Liver (tissue), 9 donors: ENCODE results near the gene CREB5. TPM values are rescaled to one million over a fixed set of nuclear protein-coding genes. Genes with fewer than 3 reads are reported as not detected.
A peak's percentile ranks its signal among the peaks of the same experiment; 100 is the strongest.

Experiments used
- DNase-seq: peaks from one replicate; pipeline ENCODE4 v3.0.0-alpha.2; 2017; ENCODE audit warnings: low spot score
- H3K27ac ChIP-seq, 2 donors: one replicate each; pipeline ENCODE4 v1.7.0; 2013; ENCODE audit warnings: inconsistent platforms in 2 of 2, low read length in 2 of 2, control low read depth in 1 of 2, low read depth in 1 of 2, mild to moderate bottlenecking in 1 of 2
- H3K27me3 ChIP-seq, 4 donors: one replicate each; pipeline versions ENCODE4 v1.6.1 to v1.7.0; 2013; ENCODE audit warnings: low read length in 3 of 4, inconsistent platforms in 1 of 4, mild to moderate bottlenecking in 1 of 4, moderate library complexity in 1 of 4; ENCODE audit not compliant: control insufficient read depth in 4 of 4, insufficient read depth in 4 of 4
- H3K36me3 ChIP-seq, 4 donors: one replicate each; pipeline versions ENCODE4 v1.6.1 to v1.7.0; 2013; ENCODE audit warnings: low read length in 3 of 4, mild to moderate bottlenecking in 3 of 4, low read depth in 1 of 4, moderate library complexity in 1 of 4; ENCODE audit not compliant: control insufficient read depth in 4 of 4, insufficient read depth in 3 of 4
- H3K4me1 ChIP-seq, 4 donors: one replicate each; pipeline versions ENCODE4 v1.6.1 to v1.7.0; 2013; ENCODE audit warnings: low read length in 3 of 4, mild to moderate bottlenecking in 3 of 4, moderate library complexity in 1 of 4; ENCODE audit not compliant: control insufficient read depth in 4 of 4, insufficient read depth in 4 of 4
- H3K4me3 ChIP-seq, 3 donors: one replicate each; pipeline versions ENCODE4 v1.6.1 to v1.7.0; 2013; ENCODE audit warnings: low read length in 3 of 3, control low read depth in 1 of 3, low read depth in 1 of 3, mild to moderate bottlenecking in 1 of 3
- H3K9ac ChIP-seq, 2 donors: one replicate each; pipeline ENCODE4 v1.7.0; 2013; ENCODE audit warnings: low read length in 2 of 2, mild to moderate bottlenecking in 2 of 2, moderate library complexity in 2 of 2, control low read depth in 1 of 2, low read depth in 1 of 2
- H3K9me3 ChIP-seq, 4 donors: one replicate each; pipeline versions ENCODE4 v1.6.1 to v1.7.0; 2013; ENCODE audit warnings: low read length in 3 of 4; ENCODE audit not compliant: control insufficient read depth in 4 of 4
- ATF3 ChIP-seq: IDR thresholded peaks from 2 replicates; pipeline ENCODE4 v1.6.1; 2016; ENCODE audit warnings: antibody characterized with exemption
- EGR1 ChIP-seq, 2 donors: IDR thresholded peaks; 2 replicates each; pipeline ENCODE4 v1.6.1; 2016 to 2018; ENCODE audit warnings: antibody characterized with exemption in 2 of 2, low read depth in 2 of 2
- FOXA1 ChIP-seq: IDR thresholded peaks from 2 replicates; pipeline ENCODE4 v1.6.1; 2016; ENCODE audit warnings: antibody characterized with exemption
- GABPA ChIP-seq, 2 donors: IDR thresholded peaks in 1 of 2; conservative IDR thresholded peaks in 1 of 2; 2 replicates each; pipeline ENCODE4 v1.6.1; 2016; ENCODE audit warnings: antibody characterized with exemption in 2 of 2, mild to moderate bottlenecking in 1 of 2, moderate library complexity in 1 of 2
- HNF4A ChIP-seq, 2 donors: conservative IDR thresholded peaks; 2 replicates each; pipeline ENCODE4 v1.6.1; 2016; ENCODE audit warnings: antibody characterized with exemption in 2 of 2, mild to moderate bottlenecking in 2 of 2
- HNF4G ChIP-seq: IDR thresholded peaks from 2 replicates; pipeline ENCODE4 v1.6.1; 2016; ENCODE audit warnings: antibody characterized with exemption
- JUND ChIP-seq, 2 donors: IDR thresholded peaks; 2 replicates each; pipeline ENCODE4 v1.6.1; 2016; ENCODE audit warnings: antibody characterized with exemption in 2 of 2
- NR2F2 ChIP-seq: IDR thresholded peaks from 2 replicates; pipeline ENCODE4 v1.6.1; 2016; ENCODE audit warnings: antibody characterized with exemption
- RAD21 ChIP-seq, 2 donors: IDR thresholded peaks; 2 replicates each; pipeline ENCODE4 v1.6.1; 2016; ENCODE audit warnings: antibody characterized with exemption in 2 of 2, mild to moderate bottlenecking in 2 of 2
- REST ChIP-seq: IDR thresholded peaks from 2 replicates; pipeline ENCODE4 v1.6.1; 2016; ENCODE audit warnings: antibody characterized with exemption, mild to moderate bottlenecking
- RXRA ChIP-seq, 2 donors: IDR thresholded peaks; 2 replicates each; pipeline ENCODE4 v1.6.1; 2017 to 2018; ENCODE audit warnings: antibody characterized with exemption in 2 of 2, mild to moderate bottlenecking in 1 of 2
- SP1 ChIP-seq: IDR thresholded peaks from 2 replicates; pipeline ENCODE4 v1.6.1; 2018; ENCODE audit warnings: antibody characterized with exemption, mild to moderate bottlenecking
- YY1 ChIP-seq: IDR thresholded peaks from 2 replicates; pipeline ENCODE4 v1.6.1; 2016; ENCODE audit warnings: antibody characterized with exemption, mild to moderate bottlenecking
- WGBS: extraction: QIAGEN DNeasy Blood & Tissue Kit; methylation state at CpG from one replicate; pipeline ENCODE4 v1.1.7; 2013; 5-methylcytosine and 5-hydroxymethylcytosine counted together
- polyA plus RNA-seq, 2 donors: library from polyadenylated mRNA; stranded (reverse) in 1 of 2; unstranded in 1 of 2; fragments of 200-250 nt in 1 of 2; fragments of >200 nt in 1 of 2; fragmentation: Nextera tagmentation in 1 of 2; extraction: Ambion mirVana in 1 of 2; gene quantifications; one replicate each; pipeline versions ENCODE4 v1.2.1 to v1.2.3, GENCODE V29; 2013 to 2015
- total RNA-seq, 2 donors: library from RNA; depleted of rRNA; stranded (reverse); fragments of >200 nt; gene quantifications; one replicate each; pipeline ENCODE4 v1.2.3, GENCODE V29; 2014
- donor health status: healthy.
- donor health status: healthy.
- donor health status: healthy.
- donor health status: healthy.
- donor health status: healthy.

CREB5 gene
- total and polyA plus RNA-seq, 4 donors, result 0.25 to 0.92 (median 0.67) TPM

GRCh38 chr7:28682801-28683200, 270.5 kb downstream of the CREB5 start:
- 67% methylated on average over 8 of the region's 8 CpGs for WGBS
- no peak for DNase-seq
- H3K27ac ChIP-seq, result no peak overlapping the region
- H3K27me3 ChIP-seq, result peaks cover 0 to 4% (median 0%) of the 10 kb centered on the region in 4 donors
- TF ChIP-seq YY1, result no peak
- no peak for TF ChIP-seq FOXA1
- TF ChIP-seq JUND (IDR thresholded peaks at IDR 0.05), result no peak
- peak in 1 of 2 donors; percentile 37 for TF ChIP-seq HNF4A (conservative IDR thresholded peaks at IDR 0.05)
- no peaks in the 10 kb centered on the region for H3K36me3 ChIP-seq
- no peak overlapping the region for H3K4me3 ChIP-seq
- H3K9ac ChIP-seq, result no peak overlapping the region
- H3K9me3 ChIP-seq, result no peaks in the 10 kb centered on the region
- H3K4me1 ChIP-seq, result peaks cover 0 to 2% (median 0%) of the 10 kb centered on the region in 4 donors

GRCh38 chr7:28684650-28685241, 272.4 kb downstream of the CREB5 start:
- Histone ChIP-seq H3K27ac (peak overlapping the region; percentile 14 to 34), H3K27me3 (peaks cover 0 to 4% (median 0%) of the 10 kb centered on the region in 4 donors), H3K9ac (no peak overlapping the region), H3K36me3 (no peaks in the 10 kb centered on the region), H3K9me3 (no peaks in the 10 kb centered on the region), H3K4me3 (no peak overlapping the region), H3K4me1 (peaks cover 0 to 2% (median 0%) of the 10 kb centered on the region in 4 donors)
- WGBS, result 51% methylated on average over 5 of the region's 5 CpGs
- no peak for DNase-seq
- TF ChIP-seq RXRA (IDR thresholded peaks at IDR 0.05), result no peak
- no peak for TF ChIP-seq HNF4G
- no peak for TF ChIP-seq ATF3
- TF ChIP-seq JUND (IDR thresholded peaks at IDR 0.05), result no peak
- no peak for TF ChIP-seq RAD21 (IDR thresholded peaks at IDR 0.05)
- no peak for TF ChIP-seq FOXA1
- TF ChIP-seq EGR1 (IDR thresholded peaks at IDR 0.05; ENCODE audit: low read depth in 2 of 2), result no peak

GRCh38 chr7:28685242-28685643, 272.9 kb downstream of the CREB5 start:
- TF ChIP-seq REST (no peak), FOXA1 (no peak), YY1 (no peak), RAD21 (IDR thresholded peaks at IDR 0.05) (no peak), HNF4G (no peak), GABPA (IDR thresholded peaks at IDR 0.05 in 1 of 2, conservative IDR thresholded peaks at IDR 0.05 in 1 of 2) (no peak), SP1 (no peak), NR2F2 (no peak), ATF3 (no peak), RXRA (IDR thresholded peaks at IDR 0.05) (no peak)
- no peaks in the 10 kb centered on the region for H3K36me3 ChIP-seq
- no peak for DNase-seq
- H3K4me3 ChIP-seq, result no peak overlapping the region
- H3K27me3 ChIP-seq, result peaks cover 0 to 4% (median 0%) of the 10 kb centered on the region in 4 donors
- 58% methylated on average over 7 of the region's 7 CpGs for WGBS
- H3K9me3 ChIP-seq, result no peaks in the 10 kb centered on the region
- peak overlapping the region in 1 of 2 donors; percentile 14 for H3K27ac ChIP-seq
- peaks cover 0 to 2% (median 0%) of the 10 kb centered on the region in 4 donors for H3K4me1 ChIP-seq
- no peak overlapping the region for H3K9ac ChIP-seq
